Esophagus squamous epithelium (tissue), 4 donors: Measurements from ENCODE around the gene CEP350.

Source experiments
- POLR2A ChIP-seq, 4 donors: fragments of 450-650 bp; IDR thresholded peaks; one replicate each; pipeline ENCODE4 v1.6.1; 2017; ENCODE audit warnings: antibody characterized with exemption in 4 of 4, mild to moderate bottlenecking in 4 of 4, moderate library complexity in 3 of 4
- TF ChIP-seq, protein P1 (sequence below), 6 experiments: fragments of 450-650 bp in 4 of 6; fragments of 200-600 bp in 2 of 6; sonication (generic) in 2 of 6; IDR thresholded peaks; one replicate each; pipeline ENCODE4 v1.5.1; 2016 to 2019; ENCODE audit warnings: antibody characterized with exemption in 6 of 6, mild to moderate bottlenecking in 4 of 6, moderate library complexity in 4 of 6

DNA sequence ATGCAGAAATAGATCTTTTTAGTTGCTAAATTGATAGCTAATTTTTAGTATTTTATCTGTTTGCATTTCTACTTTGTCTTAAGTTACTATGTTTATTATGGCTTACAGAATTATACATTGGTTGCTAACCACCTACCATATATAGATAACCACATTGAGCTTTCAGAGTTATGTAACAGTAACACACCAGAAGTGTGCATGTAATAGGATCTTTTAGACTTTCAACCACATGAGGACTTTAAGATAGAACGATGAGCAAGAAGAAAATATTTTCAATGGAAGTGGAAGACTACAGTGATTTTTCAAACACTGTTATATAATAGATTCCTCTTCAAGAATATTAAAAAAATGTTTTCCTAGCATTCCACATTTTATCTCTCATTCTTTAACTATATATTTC, 43.7 kb upstream of the CEP350 start:
- TF ChIP-seq, protein P1, sequence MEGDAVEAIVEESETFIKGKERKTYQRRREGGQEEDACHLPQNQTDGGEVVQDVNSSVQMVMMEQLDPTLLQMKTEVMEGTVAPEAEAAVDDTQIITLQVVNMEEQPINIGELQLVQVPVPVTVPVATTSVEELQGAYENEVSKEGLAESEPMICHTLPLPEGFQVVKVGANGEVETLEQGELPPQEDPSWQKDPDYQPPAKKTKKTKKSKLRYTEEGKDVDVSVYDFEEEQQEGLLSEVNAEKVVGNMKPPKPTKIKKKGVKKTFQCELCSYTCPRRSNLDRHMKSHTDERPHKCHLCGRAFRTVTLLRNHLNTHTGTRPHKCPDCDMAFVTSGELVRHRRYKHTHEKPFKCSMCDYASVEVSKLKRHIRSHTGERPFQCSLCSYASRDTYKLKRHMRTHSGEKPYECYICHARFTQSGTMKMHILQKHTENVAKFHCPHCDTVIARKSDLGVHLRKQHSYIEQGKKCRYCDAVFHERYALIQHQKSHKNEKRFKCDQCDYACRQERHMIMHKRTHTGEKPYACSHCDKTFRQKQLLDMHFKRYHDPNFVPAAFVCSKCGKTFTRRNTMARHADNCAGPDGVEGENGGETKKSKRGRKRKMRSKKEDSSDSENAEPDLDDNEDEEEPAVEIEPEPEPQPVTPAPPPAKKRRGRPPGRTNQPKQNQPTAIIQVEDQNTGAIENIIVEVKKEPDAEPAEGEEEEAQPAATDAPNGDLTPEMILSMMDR (IDR thresholded peaks at IDR 0.05): no peak
- TF ChIP-seq POLR2A (IDR thresholded peaks at IDR 0.05): no peak
